HFF-Myc (cell line): Measurements from ENCODE around the gene NEDD4L.

ENCODE experiments used
- DNase-seq: peaks from one replicate; pipeline ENCODE4 v3.0.0-alpha.2; 2011; ENCODE audit warnings: low read depth; ENCODE audit errors: extremely low read depth
- H3K4me3 ChIP-seq: replicated peaks from 2 replicates; pipeline ENCODE4 v1.5.1; 2011; ENCODE audit warnings: low read depth, mild to moderate bottlenecking, control low read depth, low read length
- CTCF ChIP-seq: IDR thresholded peaks from 2 replicates; pipeline ENCODE4 v1.5.1; 2012; ENCODE audit warnings: mild to moderate bottlenecking, low read depth, low read length, control low read depth; ENCODE audit errors: missing control alignments

Gene NEDD4L

DNA sequence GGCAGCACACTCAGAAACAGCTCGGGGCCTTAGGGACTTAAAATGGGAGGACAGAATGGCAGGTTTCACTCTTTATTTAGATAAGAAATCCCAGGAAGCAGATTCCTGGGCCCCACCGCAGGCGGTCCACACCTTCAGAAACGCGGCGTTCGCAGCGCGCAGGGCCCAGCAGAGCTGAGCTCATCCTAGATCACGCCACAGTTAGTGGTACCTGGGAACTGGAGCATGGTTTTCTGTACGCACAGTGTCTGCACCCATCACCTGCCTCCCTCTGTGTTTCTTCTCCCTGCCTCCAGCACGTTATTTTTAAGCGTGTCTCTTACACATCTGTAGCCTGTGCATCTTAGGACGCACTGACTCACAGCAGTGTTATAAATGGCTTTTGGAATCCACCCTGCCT, 342.8 kb downstream of the NEDD4L start:
- H3K4me3 ChIP-seq = no peak overlapping the region
- TF ChIP-seq CTCF = no peak
- DNase-seq = no peak

DNA sequence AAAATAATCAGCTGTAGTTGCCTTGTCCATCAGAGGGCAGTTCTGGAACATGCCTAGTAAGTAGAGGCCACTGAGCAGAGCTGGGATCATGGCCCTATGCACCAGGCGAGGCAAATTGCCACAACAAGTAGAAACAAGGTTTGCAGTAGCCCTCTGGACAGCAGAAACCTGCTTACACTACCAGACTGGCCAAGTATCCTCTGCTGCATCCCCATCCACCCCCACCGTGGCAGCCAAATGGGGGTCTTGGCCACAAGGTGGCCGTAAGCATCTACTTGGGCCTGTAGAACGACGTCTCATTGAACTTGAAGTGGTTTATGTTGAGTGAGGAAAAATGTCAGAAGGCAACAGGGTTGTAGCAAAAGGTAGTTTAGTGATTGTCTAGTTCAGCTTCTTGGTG, 343.7 kb downstream of the NEDD4L start:
- no peak for TF ChIP-seq CTCF
- DNase-seq = no peak
- H3K4me3 ChIP-seq = no peak overlapping the region

GRCh38 chr18:58388736-58389135, 344.7 kb downstream of the NEDD4L start:
- DNase-seq = no peak
- TF ChIP-seq CTCF = no peak
- H3K4me3 ChIP-seq = no peak overlapping the region

- DNase-seq = no peak
- no peak overlapping the region for H3K4me3 ChIP-seq
- TF ChIP-seq CTCF = no peak
These were observed 345.7 kb downstream of the NEDD4L start for GRCh38 chr18:58389745-58390144.

DNA sequence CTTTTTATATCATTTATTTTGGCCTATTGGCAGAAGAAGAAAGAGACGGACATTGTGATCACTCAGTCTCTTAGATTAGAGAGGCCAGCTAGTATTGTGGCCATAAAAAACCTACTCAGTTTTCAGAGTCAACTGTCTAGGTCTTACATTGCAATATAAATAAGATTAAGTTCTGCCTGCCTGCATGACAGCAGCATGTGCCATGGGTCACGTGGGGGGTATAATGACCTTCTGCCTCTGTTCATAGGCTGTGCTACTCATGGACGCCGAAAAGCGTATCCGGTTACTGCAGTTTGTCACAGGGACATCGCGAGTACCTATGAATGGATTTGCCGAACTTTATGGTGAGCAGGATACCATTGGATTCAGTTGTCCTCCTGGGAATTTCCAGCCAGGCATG, 346.4 kb downstream of the NEDD4L start:
- H3K4me3 ChIP-seq = no peak overlapping the region
- no peak for TF ChIP-seq CTCF

DNA sequence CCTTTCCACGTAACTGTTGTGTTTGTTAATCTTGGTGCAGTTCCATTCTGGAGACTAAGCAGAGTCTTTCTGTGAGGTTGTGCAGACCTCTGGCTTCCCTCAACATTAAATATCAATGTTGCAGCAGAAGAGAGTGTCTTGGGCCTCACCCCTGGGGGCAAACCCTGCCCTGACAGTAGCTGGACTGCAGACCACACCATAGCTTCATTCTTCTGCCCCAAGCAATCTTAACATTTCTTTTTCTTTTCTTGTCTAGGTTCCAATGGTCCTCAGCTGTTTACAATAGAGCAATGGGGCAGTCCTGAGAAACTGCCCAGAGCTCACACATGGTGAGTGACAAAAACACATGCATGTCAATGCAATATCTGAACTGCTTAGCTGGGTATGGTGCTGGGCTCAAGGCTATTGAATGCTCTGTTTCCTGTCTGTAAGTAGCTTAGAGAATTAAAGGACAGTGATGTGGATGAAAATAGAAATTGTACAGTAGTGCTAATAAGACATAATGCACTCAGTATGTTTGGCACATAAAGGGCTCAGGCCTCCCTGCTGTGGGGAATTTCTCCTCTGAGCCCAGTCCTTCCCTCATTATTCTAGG, 347.3 kb downstream of the NEDD4L start:
- no peak for TF ChIP-seq CTCF
- H3K4me3 ChIP-seq = no peak overlapping the region
- no peak for DNase-seq

More for the DNA sequence above, 346.4 kb downstream of the NEDD4L start:
- no peak for DNase-seq

- no peak overlapping the region for H3K4me3 ChIP-seq
- no peak for TF ChIP-seq CTCF
- DNase-seq = no peak
These were observed 347.9 kb downstream of the NEDD4L start for GRCh38 chr18:58391932-58392323.
